Parathyroid adenoma (tissue), 2 donors: Measurements from ENCODE around the gene PAM.

Experiments
- H2AFZ ChIP-seq: fragments of 300-600 bp; sonication (generic); one replicate; pipeline ENCODE4 v1.7.0; 2017; ENCODE audit warnings: antibody characterized with exemption, mild to moderate bottlenecking
- H3K27ac ChIP-seq: fragments of 300-600 bp; sonication (generic); one replicate; pipeline ENCODE4 v1.7.0; 2017
- H3K27me3 ChIP-seq: fragments of 300-600 bp; sonication (generic); one replicate; pipeline ENCODE4 v1.7.0; 2017; ENCODE audit warnings: low read length; ENCODE audit not compliant: control insufficient read depth, insufficient read depth
- H3K36me3 ChIP-seq: fragments of 300-600 bp; sonication (generic); one replicate; pipeline ENCODE4 v1.7.0; 2017; ENCODE audit warnings: low read length; ENCODE audit not compliant: control insufficient read depth, insufficient read depth
- H3K4me1 ChIP-seq: fragments of 300-600 bp; sonication (generic); one replicate; pipeline ENCODE4 v1.7.0; 2017; ENCODE audit warnings: control low read depth
- H3K4me2 ChIP-seq: fragments of 300-600 bp; sonication (generic); one replicate; pipeline ENCODE4 v1.7.0; 2017; ENCODE audit warnings: low read length
- H3K4me3 ChIP-seq: fragments of 300-600 bp; sonication (generic); one replicate; pipeline ENCODE4 v1.7.0; 2017; ENCODE audit warnings: low read depth, low read length
- H3K79me2 ChIP-seq: fragments of 300-600 bp; sonication (generic); one replicate; pipeline ENCODE4 v1.7.0; 2017; ENCODE audit warnings: control low read depth
- H3K9ac ChIP-seq: fragments of 300-600 bp; sonication (generic); one replicate; pipeline ENCODE4 v1.7.0; 2017; ENCODE audit warnings: mild to moderate bottlenecking
- H3K9me3 ChIP-seq: fragments of 300-600 bp; sonication (generic); one replicate; pipeline ENCODE4 v1.7.0; 2017; ENCODE audit warnings: low read length; ENCODE audit not compliant: control insufficient read depth
- CTCF ChIP-seq: fragments of 300-600 bp; sonication (generic); IDR thresholded peaks from one replicate; pipeline ENCODE4 v1.7.0; 2017; ENCODE audit warnings: antibody characterized with exemption, mild to moderate bottlenecking
- donor health status: primary hyperparathyroidism.

PAM gene

GRCh38 chr5:102740515-102740914, 14.6 kb upstream of the PAM start:
- no peak overlapping the region for H3K9ac ChIP-seq
- H3K27me3 ChIP-seq, result no peaks in the 10 kb centered on the region
- H3K9me3 ChIP-seq, result no peaks in the 10 kb centered on the region
- no peak overlapping the region for H3K27ac ChIP-seq
- no peaks in the 10 kb centered on the region for H3K79me2 ChIP-seq
- no peaks in the 10 kb centered on the region for H3K36me3 ChIP-seq
- no peak overlapping the region for H3K4me2 ChIP-seq
- no peak for TF ChIP-seq CTCF
- H2AFZ ChIP-seq, result no peak overlapping the region
- no peak overlapping the region for H3K4me3 ChIP-seq
- no peaks in the 10 kb centered on the region for H3K4me1 ChIP-seq

- H3K9me3 ChIP-seq, result no peaks in the 10 kb centered on the region
- H3K79me2 ChIP-seq, result no peaks in the 10 kb centered on the region
- no peak for TF ChIP-seq CTCF
- H3K27me3 ChIP-seq, result no peaks in the 10 kb centered on the region
- no peaks in the 10 kb centered on the region for H3K4me1 ChIP-seq
- no peaks in the 10 kb centered on the region for H3K36me3 ChIP-seq
- H3K27ac ChIP-seq, result no peak overlapping the region
- H2AFZ ChIP-seq, result no peak overlapping the region
- H3K4me2 ChIP-seq, result no peak overlapping the region
- H3K9ac ChIP-seq, result no peak overlapping the region
- no peak overlapping the region for H3K4me3 ChIP-seq
These were observed 12.9 kb upstream of the PAM start for GRCh38 chr5:102742215-102742614.

GRCh38 chr5:102743900-102744299, 11.2 kb upstream of the PAM start:
- no peaks in the 10 kb centered on the region for H3K79me2 ChIP-seq
- no peaks in the 10 kb centered on the region for H3K36me3 ChIP-seq
- no peaks in the 10 kb centered on the region for H3K9me3 ChIP-seq
- H3K4me2 ChIP-seq, result no peak overlapping the region
- H3K27me3 ChIP-seq, result no peaks in the 10 kb centered on the region
- no peaks in the 10 kb centered on the region for H3K4me1 ChIP-seq
- no peak overlapping the region for H2AFZ ChIP-seq
- no peak for TF ChIP-seq CTCF
- H3K4me3 ChIP-seq, result no peak overlapping the region
- H3K9ac ChIP-seq, result no peak overlapping the region
- no peak overlapping the region for H3K27ac ChIP-seq

GRCh38 chr5:102747386-102748166, 7.5 kb upstream of the PAM start:
- H3K4me2 ChIP-seq, result no peak overlapping the region
- no peak overlapping the region for H3K27ac ChIP-seq
- no peak overlapping the region for H3K9ac ChIP-seq
- no peaks in the 10 kb centered on the region for H3K4me1 ChIP-seq
- no peaks in the 10 kb centered on the region for H3K27me3 ChIP-seq
- H3K9me3 ChIP-seq, result no peaks in the 10 kb centered on the region
- TF ChIP-seq CTCF, result no peak
- no peak overlapping the region for H3K4me3 ChIP-seq
- H3K36me3 ChIP-seq, result no peaks in the 10 kb centered on the region
- H3K79me2 ChIP-seq, result no peaks in the 10 kb centered on the region
- H2AFZ ChIP-seq, result no peak overlapping the region
